GM12878 (cell line): ENCODE results near the gene IRF2BP1. TPM values are rescaled to one million over a fixed set of nuclear protein-coding genes. Genes with fewer than 3 reads are reported as not detected.

ENCODE experiments used
- BHLHE40 ChIP-seq, 2 experiments: fragments of 450-650 bp in 1 of 2; IDR thresholded peaks; 2 replicates each; pipeline ENCODE4 v1.6.1; 2011 to 2017; ENCODE audit warnings: low read depth in 2 of 2, borderline replicate concordance in 1 of 2, improper control_type of control experiment in 1 of 2, low read length in 1 of 2, mild to moderate bottlenecking in 1 of 2
- CBX3 ChIP-seq: fragments of 200-600 bp; sonication (generic); IDR thresholded peaks from 2 replicates; pipeline ENCODE4 v1.6.1; 2016; ENCODE audit warnings: low read depth, borderline replicate concordance
- EZH2 ChIP-seq: IDR thresholded peaks from 2 replicates; pipeline ENCODE4 v1.6.1; 2012; ENCODE audit warnings: low read depth, mild to moderate bottlenecking, control low read depth, inconsistent platforms, low read length, borderline replicate concordance; ENCODE audit not compliant: control insufficient read depth
- FOXK2 ChIP-seq: fragments of 450-650 bp; IDR thresholded peaks from 2 replicates; pipeline ENCODE4 v1.6.1; 2017; ENCODE audit warnings: mild to moderate bottlenecking, moderate library complexity
- HCFC1 ChIP-seq: fragments of 150-350 bp; IDR thresholded peaks from 2 replicates; pipeline ENCODE4 v1.6.1; 2014; ENCODE audit warnings: low read length
- KLF5 ChIP-seq: fragments of 450-650 bp; IDR thresholded peaks from 2 replicates; pipeline ENCODE4 v1.6.1; 2014; ENCODE audit warnings: mild to moderate bottlenecking; ENCODE audit not compliant: partially characterized antibody
- MTA3 ChIP-seq: IDR thresholded peaks from 2 replicates; pipeline ENCODE4 v1.6.1; 2012; ENCODE audit warnings: low read length, inconsistent platforms, borderline replicate concordance
- POLR2AphosphoS5 ChIP-seq: IDR thresholded peaks from 2 replicates; pipeline ENCODE4 v1.6.1; 2011; ENCODE audit warnings: mild to moderate bottlenecking, low read length, inconsistent platforms
- RELA ChIP-seq: fragments of 450-650 bp; IDR thresholded peaks from 2 replicates; pipeline ENCODE4 v1.8.0; 2014; ENCODE audit warnings: borderline replicate concordance; ENCODE audit not compliant: partially characterized antibody
- SREBF2 ChIP-seq: IDR thresholded peaks from 2 replicates; pipeline ENCODE4 v1.6.1; 2012; ENCODE audit warnings: mild to moderate bottlenecking, low read length
- TCF12 ChIP-seq: IDR thresholded peaks from 2 replicates; pipeline ENCODE4 v1.6.1; 2011; ENCODE audit warnings: low read depth, mild to moderate bottlenecking, low read length
- YBX1 ChIP-seq: fragments of 450-650 bp; IDR thresholded peaks from 2 replicates; pipeline ENCODE4 v1.6.1; 2016; ENCODE audit warnings: antibody characterized with exemption
- ZNF384 ChIP-seq: IDR thresholded peaks from 2 replicates; pipeline ENCODE4 v1.6.1; 2012; ENCODE audit warnings: low read depth, mild to moderate bottlenecking, low read length, improper control_type of control experiment, borderline replicate concordance
- polyA plus RNA-seq, 11 experiments: library from polyadenylated mRNA; depleted of rRNA in 4 of 11; unstranded in 6 of 11; stranded (reverse) in 5 of 11; fragments of >200 nt; fragmentation: Nextera tagmentation in 4 of 11; fragmentation: Illumina TruSeq in 1 of 11; extraction: Ambion mirVana in 4 of 11; extraction: Trizol in 1 of 11; gene quantifications; 1 replicate in 1 of 11; 2 replicates in 10 of 11; pipeline versions ENCODE4 v1.2.1 to v1.2.3, GENCODE V29; 2011 to 2016; ENCODE audit warnings: inconsistent platforms in 2 of 11, missing spikeins in 2 of 11, low read depth in 1 of 11
- total RNA-seq, 4 experiments: library from RNA; depleted of rRNA in 3 of 4; stranded (reverse); fragments of >200 nt in 3 of 4; fragmentation: Illumina TruSeq in 1 of 4; extraction: Trizol in 1 of 4; gene quantifications; 2 replicates each; pipeline versions ENCODE4 v1.2.1 to v1.2.3, GENCODE V29; 2013 to 2021
- TF ChIP-seq, protein P1 (sequence below): IDR thresholded peaks from 2 replicates; pipeline ENCODE4 v1.6.1; 2012; ENCODE audit warnings: low read length, inconsistent platforms
- TF ChIP-seq, protein P2 (sequence below): fragments of 450-650 bp; IDR thresholded peaks from 2 replicates; pipeline ENCODE4 v1.6.1; 2017; ENCODE audit warnings: antibody characterized with exemption, mild to moderate bottlenecking, moderate library complexity
- TF ChIP-seq, protein P3 (sequence below): fragments of 450-650 bp; IDR thresholded peaks from 2 replicates; pipeline ENCODE4 v1.6.1; 2014; ENCODE audit warnings: mild to moderate bottlenecking
- TF ChIP-seq, protein P4 (sequence below): fragments of 450-650 bp; IDR thresholded peaks from 2 replicates; pipeline ENCODE4 v1.6.1; 2017; ENCODE audit warnings: borderline replicate concordance
- TF ChIP-seq, protein P5 (sequence below): fragments of 450-650 bp; IDR thresholded peaks from 2 replicates; pipeline ENCODE4 v1.6.1; 2017; ENCODE audit warnings: low read depth, mild to moderate bottlenecking, moderate library complexity
- TF ChIP-seq, protein P6 (sequence below): fragments of 450-650 bp; IDR thresholded peaks from 2 replicates; pipeline ENCODE4 v1.6.1; 2017; ENCODE audit warnings: mild to moderate bottlenecking

The IRF2BP1 gene
- total and polyA plus RNA-seq, 10 of the 15 experiments (the other 5 are each of a cell fraction or from before 2014, with no cell fraction given), result 0.31 to 24.4 (median 4.4) TPM

DNA sequence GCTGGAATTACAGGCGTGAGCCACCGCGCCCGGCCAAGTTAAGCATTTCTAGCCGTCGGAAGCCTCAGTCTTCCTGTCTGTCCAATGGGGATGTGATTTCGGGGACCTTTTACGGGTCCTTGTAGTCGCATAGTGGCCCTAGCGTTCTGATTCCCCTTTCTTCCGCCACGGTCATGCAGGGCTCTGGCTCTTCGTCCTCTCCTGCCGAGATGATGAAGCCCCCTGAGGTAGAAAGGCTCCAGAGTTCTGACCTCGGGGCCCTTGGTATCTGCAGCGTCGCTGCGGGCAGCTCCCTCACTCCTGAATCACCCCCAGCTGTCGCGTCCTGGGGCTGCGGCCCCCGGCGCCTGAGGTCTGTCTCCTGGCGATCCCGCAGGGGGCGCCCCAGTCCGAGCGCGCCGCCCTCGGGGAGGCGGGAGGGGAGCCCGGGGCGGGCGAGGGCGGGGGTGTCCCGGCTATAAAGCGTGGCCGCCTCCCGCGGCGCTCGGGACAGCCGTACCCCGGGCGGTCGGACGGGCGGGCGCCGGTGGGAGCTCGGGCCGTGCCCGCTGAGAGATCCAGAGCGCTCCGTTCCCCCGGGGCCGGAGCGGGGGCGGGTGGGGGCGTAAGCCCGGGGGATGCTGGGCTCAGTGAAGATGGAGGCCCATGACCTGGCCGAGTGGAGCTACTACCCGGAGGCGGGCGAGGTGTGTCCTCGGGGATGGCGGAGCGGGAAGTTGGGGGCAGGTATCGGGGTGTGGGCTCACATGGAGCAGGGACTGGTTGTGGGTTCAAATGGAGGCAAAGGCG, 21.9 kb downstream of the IRF2BP1 start, which contains the start of gene FOXA3 (continued):
- TF ChIP-seq YBX1, result no peak
- TF ChIP-seq, protein P1, sequence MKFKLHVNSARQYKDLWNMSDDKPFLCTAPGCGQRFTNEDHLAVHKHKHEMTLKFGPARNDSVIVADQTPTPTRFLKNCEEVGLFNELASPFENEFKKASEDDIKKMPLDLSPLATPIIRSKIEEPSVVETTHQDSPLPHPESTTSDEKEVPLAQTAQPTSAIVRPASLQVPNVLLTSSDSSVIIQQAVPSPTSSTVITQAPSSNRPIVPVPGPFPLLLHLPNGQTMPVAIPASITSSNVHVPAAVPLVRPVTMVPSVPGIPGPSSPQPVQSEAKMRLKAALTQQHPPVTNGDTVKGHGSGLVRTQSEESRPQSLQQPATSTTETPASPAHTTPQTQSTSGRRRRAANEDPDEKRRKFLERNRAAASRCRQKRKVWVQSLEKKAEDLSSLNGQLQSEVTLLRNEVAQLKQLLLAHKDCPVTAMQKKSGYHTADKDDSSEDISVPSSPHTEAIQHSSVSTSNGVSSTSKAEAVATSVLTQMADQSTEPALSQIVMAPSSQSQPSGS, result no peak
- no peak; the same call in 1 of the 2 replicates for TF ChIP-seq HCFC1
- TF ChIP-seq EZH2, result no peak
- TF ChIP-seq, protein P2, sequence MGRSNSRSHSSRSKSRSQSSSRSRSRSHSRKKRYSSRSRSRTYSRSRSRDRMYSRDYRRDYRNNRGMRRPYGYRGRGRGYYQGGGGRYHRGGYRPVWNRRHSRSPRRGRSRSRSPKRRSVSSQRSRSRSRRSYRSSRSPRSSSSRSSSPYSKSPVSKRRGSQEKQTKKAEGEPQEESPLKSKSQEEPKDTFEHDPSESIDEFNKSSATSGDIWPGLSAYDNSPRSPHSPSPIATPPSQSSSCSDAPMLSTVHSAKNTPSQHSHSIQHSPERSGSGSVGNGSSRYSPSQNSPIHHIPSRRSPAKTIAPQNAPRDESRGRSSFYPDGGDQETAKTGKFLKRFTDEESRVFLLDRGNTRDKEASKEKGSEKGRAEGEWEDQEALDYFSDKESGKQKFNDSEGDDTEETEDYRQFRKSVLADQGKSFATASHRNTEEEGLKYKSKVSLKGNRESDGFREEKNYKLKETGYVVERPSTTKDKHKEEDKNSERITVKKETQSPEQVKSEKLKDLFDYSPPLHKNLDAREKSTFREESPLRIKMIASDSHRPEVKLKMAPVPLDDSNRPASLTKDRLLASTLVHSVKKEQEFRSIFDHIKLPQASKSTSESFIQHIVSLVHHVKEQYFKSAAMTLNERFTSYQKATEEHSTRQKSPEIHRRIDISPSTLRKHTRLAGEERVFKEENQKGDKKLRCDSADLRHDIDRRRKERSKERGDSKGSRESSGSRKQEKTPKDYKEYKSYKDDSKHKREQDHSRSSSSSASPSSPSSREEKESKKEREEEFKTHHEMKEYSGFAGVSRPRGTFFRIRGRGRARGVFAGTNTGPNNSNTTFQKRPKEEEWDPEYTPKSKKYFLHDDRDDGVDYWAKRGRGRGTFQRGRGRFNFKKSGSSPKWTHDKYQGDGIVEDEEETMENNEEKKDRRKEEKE, result no peak
- TF ChIP-seq, protein P3, sequence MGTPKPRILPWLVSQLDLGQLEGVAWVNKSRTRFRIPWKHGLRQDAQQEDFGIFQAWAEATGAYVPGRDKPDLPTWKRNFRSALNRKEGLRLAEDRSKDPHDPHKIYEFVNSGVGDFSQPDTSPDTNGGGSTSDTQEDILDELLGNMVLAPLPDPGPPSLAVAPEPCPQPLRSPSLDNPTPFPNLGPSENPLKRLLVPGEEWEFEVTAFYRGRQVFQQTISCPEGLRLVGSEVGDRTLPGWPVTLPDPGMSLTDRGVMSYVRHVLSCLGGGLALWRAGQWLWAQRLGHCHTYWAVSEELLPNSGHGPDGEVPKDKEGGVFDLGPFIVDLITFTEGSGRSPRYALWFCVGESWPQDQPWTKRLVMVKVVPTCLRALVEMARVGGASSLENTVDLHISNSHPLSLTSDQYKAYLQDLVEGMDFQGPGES, result no peak
- TF ChIP-seq TCF12, result 0 out of 2 replicates have a peak, but pooled peaks have one; percentile 43
- TF ChIP-seq, protein P4, sequence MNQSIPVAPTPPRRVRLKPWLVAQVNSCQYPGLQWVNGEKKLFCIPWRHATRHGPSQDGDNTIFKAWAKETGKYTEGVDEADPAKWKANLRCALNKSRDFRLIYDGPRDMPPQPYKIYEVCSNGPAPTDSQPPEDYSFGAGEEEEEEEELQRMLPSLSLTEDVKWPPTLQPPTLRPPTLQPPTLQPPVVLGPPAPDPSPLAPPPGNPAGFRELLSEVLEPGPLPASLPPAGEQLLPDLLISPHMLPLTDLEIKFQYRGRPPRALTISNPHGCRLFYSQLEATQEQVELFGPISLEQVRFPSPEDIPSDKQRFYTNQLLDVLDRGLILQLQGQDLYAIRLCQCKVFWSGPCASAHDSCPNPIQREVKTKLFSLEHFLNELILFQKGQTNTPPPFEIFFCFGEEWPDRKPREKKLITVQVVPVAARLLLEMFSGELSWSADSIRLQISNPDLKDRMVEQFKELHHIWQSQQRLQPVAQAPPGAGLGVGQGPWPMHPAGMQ, result no peak
- TF ChIP-seq ZNF384, result no peak
- no peak for TF ChIP-seq RELA
- TF ChIP-seq BHLHE40 (IDR thresholded peaks at IDR 0.05; ENCODE audit: borderline replicate concordance in 1 of 2, low read depth in 2 of 2, low read length in 1 of 2), result peak; percentile 70 to 84; a peak in 3 of 4 replicates
- TF ChIP-seq CBX3, result no peak
- TF ChIP-seq, protein P5, sequence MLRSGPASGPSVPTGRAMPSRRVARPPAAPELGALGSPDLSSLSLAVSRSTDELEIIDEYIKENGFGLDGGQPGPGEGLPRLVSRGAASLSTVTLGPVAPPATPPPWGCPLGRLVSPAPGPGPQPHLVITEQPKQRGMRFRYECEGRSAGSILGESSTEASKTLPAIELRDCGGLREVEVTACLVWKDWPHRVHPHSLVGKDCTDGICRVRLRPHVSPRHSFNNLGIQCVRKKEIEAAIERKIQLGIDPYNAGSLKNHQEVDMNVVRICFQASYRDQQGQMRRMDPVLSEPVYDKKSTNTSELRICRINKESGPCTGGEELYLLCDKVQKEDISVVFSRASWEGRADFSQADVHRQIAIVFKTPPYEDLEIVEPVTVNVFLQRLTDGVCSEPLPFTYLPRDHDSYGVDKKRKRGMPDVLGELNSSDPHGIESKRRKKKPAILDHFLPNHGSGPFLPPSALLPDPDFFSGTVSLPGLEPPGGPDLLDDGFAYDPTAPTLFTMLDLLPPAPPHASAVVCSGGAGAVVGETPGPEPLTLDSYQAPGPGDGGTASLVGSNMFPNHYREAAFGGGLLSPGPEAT, result no peak; the same call in 1 of the 2 replicates
- no peak for TF ChIP-seq FOXK2
- TF ChIP-seq, protein P6, sequence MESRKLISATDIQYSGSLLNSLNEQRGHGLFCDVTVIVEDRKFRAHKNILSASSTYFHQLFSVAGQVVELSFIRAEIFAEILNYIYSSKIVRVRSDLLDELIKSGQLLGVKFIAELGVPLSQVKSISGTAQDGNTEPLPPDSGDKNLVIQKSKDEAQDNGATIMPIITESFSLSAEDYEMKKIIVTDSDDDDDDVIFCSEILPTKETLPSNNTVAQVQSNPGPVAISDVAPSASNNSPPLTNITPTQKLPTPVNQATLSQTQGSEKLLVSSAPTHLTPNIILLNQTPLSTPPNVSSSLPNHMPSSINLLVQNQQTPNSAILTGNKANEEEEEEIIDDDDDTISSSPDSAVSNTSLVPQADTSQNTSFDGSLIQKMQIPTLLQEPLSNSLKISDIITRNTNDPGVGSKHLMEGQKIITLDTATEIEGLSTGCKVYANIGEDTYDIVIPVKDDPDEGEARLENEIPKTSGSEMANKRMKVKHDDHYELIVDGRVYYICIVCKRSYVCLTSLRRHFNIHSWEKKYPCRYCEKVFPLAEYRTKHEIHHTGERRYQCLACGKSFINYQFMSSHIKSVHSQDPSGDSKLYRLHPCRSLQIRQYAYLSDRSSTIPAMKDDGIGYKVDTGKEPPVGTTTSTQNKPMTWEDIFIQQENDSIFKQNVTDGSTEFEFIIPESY, result no peak
- no peak for TF ChIP-seq SREBF2
- no peak for TF ChIP-seq KLF5
- TF ChIP-seq MTA3, result no peak
- TF ChIP-seq POLR2AphosphoS5, result no peak
